ENCODE results near the gene ABCB9.

GRCh38 chr12:122999196-122999946 lies 33.1 kb upstream of the ABCB9 start:
- TF ChIP-seq, protein P1, sequence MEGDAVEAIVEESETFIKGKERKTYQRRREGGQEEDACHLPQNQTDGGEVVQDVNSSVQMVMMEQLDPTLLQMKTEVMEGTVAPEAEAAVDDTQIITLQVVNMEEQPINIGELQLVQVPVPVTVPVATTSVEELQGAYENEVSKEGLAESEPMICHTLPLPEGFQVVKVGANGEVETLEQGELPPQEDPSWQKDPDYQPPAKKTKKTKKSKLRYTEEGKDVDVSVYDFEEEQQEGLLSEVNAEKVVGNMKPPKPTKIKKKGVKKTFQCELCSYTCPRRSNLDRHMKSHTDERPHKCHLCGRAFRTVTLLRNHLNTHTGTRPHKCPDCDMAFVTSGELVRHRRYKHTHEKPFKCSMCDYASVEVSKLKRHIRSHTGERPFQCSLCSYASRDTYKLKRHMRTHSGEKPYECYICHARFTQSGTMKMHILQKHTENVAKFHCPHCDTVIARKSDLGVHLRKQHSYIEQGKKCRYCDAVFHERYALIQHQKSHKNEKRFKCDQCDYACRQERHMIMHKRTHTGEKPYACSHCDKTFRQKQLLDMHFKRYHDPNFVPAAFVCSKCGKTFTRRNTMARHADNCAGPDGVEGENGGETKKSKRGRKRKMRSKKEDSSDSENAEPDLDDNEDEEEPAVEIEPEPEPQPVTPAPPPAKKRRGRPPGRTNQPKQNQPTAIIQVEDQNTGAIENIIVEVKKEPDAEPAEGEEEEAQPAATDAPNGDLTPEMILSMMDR (IDR thresholded peaks at IDR 0.05) = no peak
- TF ChIP-seq POLR2AphosphoS5 (IDR thresholded peaks at IDR 0.05; ENCODE audit: insufficient read depth in 1 of 2, low read depth in 1 of 2) = no peak
